ENCODE measurements around the gene CCDC107.

DNA sequence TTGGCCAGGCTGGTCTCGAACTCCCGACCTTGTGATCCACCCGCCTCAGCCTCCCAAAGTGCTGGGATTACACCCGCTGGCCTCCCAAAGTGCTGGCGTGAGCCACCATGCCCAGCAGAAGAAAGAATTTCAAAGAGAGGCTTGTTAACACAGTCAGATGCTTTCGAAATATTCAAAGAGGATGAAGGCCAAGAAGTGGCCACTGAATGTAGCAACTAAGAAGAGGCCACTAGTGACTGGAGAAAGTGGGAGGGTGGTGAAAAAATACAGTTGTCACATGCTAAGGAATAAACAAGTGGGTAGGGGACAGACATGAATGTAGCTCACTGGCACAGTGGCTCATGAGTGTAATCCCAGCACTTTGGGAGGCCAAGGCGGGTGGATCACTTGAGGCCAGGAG lies 44.6 kb downstream of the CCDC107 start:
- TF ChIP-seq, protein P1, sequence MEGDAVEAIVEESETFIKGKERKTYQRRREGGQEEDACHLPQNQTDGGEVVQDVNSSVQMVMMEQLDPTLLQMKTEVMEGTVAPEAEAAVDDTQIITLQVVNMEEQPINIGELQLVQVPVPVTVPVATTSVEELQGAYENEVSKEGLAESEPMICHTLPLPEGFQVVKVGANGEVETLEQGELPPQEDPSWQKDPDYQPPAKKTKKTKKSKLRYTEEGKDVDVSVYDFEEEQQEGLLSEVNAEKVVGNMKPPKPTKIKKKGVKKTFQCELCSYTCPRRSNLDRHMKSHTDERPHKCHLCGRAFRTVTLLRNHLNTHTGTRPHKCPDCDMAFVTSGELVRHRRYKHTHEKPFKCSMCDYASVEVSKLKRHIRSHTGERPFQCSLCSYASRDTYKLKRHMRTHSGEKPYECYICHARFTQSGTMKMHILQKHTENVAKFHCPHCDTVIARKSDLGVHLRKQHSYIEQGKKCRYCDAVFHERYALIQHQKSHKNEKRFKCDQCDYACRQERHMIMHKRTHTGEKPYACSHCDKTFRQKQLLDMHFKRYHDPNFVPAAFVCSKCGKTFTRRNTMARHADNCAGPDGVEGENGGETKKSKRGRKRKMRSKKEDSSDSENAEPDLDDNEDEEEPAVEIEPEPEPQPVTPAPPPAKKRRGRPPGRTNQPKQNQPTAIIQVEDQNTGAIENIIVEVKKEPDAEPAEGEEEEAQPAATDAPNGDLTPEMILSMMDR (IDR thresholded peaks at IDR 0.05; ENCODE audit: low read length) = no peak
- TF ChIP-seq EZH2 (IDR thresholded peaks at IDR 0.05; ENCODE audit: borderline replicate concordance, low read length) = no peak

Measured in OCI-LY1 (cell line).